ENCODE measurements around the gene GLI3.

GLI3 gene

DNA sequence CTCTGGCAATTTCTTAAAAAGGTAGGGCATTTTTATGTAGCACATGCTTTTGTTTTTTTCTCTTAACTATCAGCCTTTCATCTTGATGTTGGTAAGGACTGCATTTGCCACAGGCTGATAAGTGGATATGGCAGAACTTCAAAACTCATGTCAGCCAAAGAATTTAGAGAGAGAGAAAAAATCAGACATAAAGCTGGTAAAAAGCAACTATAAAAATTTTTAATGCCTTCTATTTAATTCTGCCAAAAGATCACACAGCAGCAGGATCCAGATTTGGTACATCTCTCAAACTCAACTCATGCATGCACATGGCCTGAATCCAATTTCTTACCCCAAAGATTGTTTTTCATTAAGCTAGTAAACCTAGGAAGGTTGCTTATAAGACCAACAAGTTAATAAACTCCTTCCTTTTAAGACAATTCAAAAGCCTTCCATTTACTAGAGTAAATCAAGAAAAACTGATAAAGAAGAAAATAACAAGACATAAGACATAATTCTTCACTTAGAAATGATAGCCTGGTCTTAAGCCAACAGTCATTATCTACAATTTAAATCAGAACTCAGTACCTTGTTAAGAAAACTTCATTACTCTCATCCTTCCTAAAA is 69.3 kb downstream of the GLI3 start:
- H3K27me3 ChIP-seq (replicated peaks; ENCODE audit: control insufficient read depth, insufficient read depth, low read length, poor library complexity, severe bottlenecking): no peaks in the 10 kb centered on the region
- H3K9me3 ChIP-seq (ENCODE audit: control insufficient read depth, low read length): no peaks in the 10 kb centered on the region
- H3K36me3 ChIP-seq (ENCODE audit: control insufficient read depth, insufficient read depth, low read length): no peaks in the 10 kb centered on the region
- DNase-seq: no peak
- no peaks in the 10 kb centered on the region for H3K4me1 ChIP-seq (ENCODE audit: control insufficient read depth, insufficient read depth, low read length, poor library complexity, severe bottlenecking)
- no peak overlapping the region for H3K27ac ChIP-seq (ENCODE audit: insufficient read depth, low read length, poor library complexity, severe bottlenecking)
- H3K4me3 ChIP-seq (ENCODE audit: insufficient read depth, low read depth, low read length, poor library complexity, severe bottlenecking): no peak overlapping the region

DNA sequence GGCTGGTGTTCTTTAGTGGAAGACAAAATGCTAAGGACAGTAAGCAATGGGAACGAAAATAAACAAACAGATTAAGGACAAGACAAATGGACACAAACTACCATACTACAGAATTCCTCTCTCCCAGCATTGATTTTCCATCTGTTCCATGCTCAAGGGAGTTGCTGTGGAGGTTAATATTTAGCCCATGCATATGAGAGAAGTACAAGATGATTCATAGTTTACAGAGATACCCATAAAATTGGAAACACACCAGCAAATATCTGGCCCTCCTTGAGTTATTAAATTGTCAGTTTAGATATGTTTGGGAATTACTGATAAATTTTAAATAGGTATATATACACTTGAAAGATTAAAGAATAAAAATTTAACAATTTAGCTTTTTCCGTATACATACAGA is 69.8 kb downstream of the GLI3 start:
- Histone ChIP-seq H3K36me3 (ENCODE audit: control insufficient read depth, insufficient read depth, low read length) (no peaks in the 10 kb centered on the region), H3K27ac (ENCODE audit: insufficient read depth, low read length, poor library complexity, severe bottlenecking) (no peak overlapping the region), H3K4me3 (ENCODE audit: insufficient read depth, low read depth, low read length, poor library complexity, severe bottlenecking) (no peak overlapping the region), H3K4me1 (ENCODE audit: control insufficient read depth, insufficient read depth, low read length, poor library complexity, severe bottlenecking) (no peaks in the 10 kb centered on the region), H3K27me3 (replicated peaks; ENCODE audit: control insufficient read depth, insufficient read depth, low read length, poor library complexity, severe bottlenecking) (no peaks in the 10 kb centered on the region), H3K9me3 (ENCODE audit: control insufficient read depth, low read length) (no peaks in the 10 kb centered on the region)
- DNase-seq: no peak

DNA sequence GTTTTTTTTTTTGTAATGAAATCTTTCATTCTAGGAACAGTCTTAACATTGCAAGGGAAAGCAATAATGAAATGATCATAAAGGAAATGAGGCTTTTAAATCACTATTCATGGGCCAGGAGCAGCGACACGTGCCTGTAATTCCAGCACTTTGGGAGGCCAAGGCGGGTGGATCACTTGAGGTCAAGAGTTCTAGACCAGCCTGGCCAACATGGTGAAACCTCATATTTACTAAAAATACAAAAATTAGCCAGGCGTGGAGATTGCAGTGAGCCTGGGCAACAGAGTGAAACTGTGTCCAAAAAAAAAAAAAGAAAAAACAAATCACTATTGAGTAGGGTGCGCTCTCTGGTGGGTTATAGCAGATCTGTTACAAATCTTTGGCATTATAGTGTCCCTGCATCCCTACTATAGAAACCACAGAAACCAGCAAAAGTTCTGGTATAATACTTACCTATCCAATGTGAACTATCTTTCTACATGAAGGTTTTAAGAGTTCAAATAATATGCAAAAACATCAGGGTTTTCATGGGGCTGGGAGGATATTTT is 72.1 kb downstream of the GLI3 start:
- no peak overlapping the region for H3K4me3 ChIP-seq (ENCODE audit: insufficient read depth, low read depth, low read length, poor library complexity, severe bottlenecking)
- no peaks in the 10 kb centered on the region for H3K27me3 ChIP-seq (replicated peaks; ENCODE audit: control insufficient read depth, insufficient read depth, low read length, poor library complexity, severe bottlenecking)
- no peaks in the 10 kb centered on the region for H3K9me3 ChIP-seq (ENCODE audit: control insufficient read depth, low read length)
- H3K27ac ChIP-seq (ENCODE audit: insufficient read depth, low read length, poor library complexity, severe bottlenecking): no peak overlapping the region
- no peaks in the 10 kb centered on the region for H3K4me1 ChIP-seq (ENCODE audit: control insufficient read depth, insufficient read depth, low read length, poor library complexity, severe bottlenecking)
- DNase-seq: no peak
- no peaks in the 10 kb centered on the region for H3K36me3 ChIP-seq (ENCODE audit: control insufficient read depth, insufficient read depth, low read length)

DNA sequence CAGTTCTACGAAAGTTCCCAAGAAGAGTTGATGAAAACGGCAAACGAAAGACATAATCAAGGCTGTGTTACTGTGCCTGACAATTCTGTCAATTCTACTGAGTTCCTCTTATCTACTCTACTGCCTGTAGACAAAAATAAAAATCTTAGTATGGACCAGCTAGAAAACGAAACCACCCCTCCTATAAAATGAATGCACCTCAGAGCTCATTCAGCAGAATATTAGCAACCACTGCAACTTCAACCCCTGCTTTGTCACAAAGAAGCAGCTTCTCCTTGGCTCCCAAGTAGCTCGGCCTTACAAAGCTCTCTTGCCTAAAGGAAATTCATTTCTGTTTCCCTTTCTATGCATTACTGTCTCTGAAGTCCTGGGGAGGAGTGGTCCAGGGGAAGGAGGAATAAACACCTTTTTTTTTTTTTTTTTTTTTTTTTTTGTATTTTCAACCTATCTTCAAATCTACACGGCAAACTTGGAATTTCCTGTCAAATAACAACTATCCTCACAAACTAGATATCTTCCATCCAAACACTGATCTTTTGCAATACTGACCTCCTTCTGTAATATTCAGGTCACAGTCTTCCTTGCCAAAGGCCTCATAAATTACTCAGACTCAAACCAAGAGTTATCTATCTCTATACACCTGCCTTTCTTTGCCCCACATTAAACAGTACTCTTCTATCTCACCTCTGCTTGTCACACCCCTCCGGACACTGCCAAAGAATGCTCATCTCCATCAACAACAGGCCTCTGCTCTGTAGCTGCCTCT is 74.3 kb downstream of the GLI3 start:
- no peaks in the 10 kb centered on the region for H3K4me1 ChIP-seq (ENCODE audit: control insufficient read depth, insufficient read depth, low read length, poor library complexity, severe bottlenecking)
- H3K9me3 ChIP-seq (ENCODE audit: control insufficient read depth, low read length): no peaks in the 10 kb centered on the region
- no peak for DNase-seq

DNA sequence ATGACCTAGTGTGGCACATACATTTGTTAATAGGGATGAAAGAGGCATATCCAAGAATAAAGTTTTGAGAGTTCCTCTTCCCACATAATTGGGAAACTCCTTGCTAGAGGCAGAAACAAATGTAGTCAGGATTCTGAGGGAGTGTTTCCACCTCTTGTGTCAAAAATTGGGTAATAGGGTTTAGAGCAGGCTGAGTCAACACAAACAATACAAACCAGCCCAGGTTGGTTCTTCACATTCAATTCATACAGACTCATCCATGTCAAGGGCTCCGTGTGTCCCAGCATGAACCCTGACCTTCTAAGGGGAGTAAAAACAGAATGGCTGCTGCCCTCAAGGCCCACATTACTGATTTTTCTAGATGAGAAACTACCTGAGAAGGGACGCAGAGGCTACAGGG is 75.3 kb downstream of the GLI3 start:
- no peaks in the 10 kb centered on the region for H3K36me3 ChIP-seq (ENCODE audit: control insufficient read depth, insufficient read depth, low read length)
- H3K4me1 ChIP-seq (ENCODE audit: control insufficient read depth, insufficient read depth, low read length, poor library complexity, severe bottlenecking): no peaks in the 10 kb centered on the region
- H3K27me3 ChIP-seq (replicated peaks; ENCODE audit: control insufficient read depth, insufficient read depth, low read length, poor library complexity, severe bottlenecking): no peaks in the 10 kb centered on the region
- no peak for DNase-seq
- no peaks in the 10 kb centered on the region for H3K9me3 ChIP-seq (ENCODE audit: control insufficient read depth, low read length)
- H3K4me3 ChIP-seq (ENCODE audit: insufficient read depth, low read depth, low read length, poor library complexity, severe bottlenecking): no peak overlapping the region
- no peak overlapping the region for H3K27ac ChIP-seq (ENCODE audit: insufficient read depth, low read length, poor library complexity, severe bottlenecking)

More for the DNA sequence above, 74.3 kb downstream of the GLI3 start:
- Histone ChIP-seq H3K36me3 (ENCODE audit: control insufficient read depth, insufficient read depth, low read length) (no peaks in the 10 kb centered on the region), H3K4me3 (ENCODE audit: insufficient read depth, low read depth, low read length, poor library complexity, severe bottlenecking) (no peak overlapping the region), H3K27me3 (replicated peaks; ENCODE audit: control insufficient read depth, insufficient read depth, low read length, poor library complexity, severe bottlenecking) (no peaks in the 10 kb centered on the region), H3K27ac (ENCODE audit: insufficient read depth, low read length, poor library complexity, severe bottlenecking) (no peak overlapping the region)

DNA sequence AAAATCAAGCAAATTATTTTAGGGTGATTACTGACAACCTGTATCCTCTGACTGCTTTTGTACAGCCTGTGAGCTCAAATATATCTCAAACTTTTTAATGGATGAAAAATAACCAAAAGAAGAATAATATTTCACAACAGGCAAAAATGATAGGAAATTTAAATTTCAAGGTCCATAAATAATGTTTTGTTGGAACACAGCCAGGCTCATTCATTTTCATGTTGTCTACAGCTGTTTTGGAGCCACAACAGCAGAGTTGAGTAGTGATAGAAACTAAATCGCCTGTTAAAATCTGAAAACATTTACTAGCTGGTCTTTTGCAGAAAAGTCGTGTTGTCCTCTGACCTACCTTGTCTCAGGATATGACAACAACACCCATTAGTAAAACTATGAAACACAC is 75.9 kb downstream of the GLI3 start:
- Histone ChIP-seq H3K4me3 (ENCODE audit: insufficient read depth, low read depth, low read length, poor library complexity, severe bottlenecking) (no peak overlapping the region), H3K9me3 (ENCODE audit: control insufficient read depth, low read length) (no peaks in the 10 kb centered on the region), H3K4me1 (ENCODE audit: control insufficient read depth, insufficient read depth, low read length, poor library complexity, severe bottlenecking) (no peaks in the 10 kb centered on the region), H3K27ac (ENCODE audit: insufficient read depth, low read length, poor library complexity, severe bottlenecking) (no peak overlapping the region), H3K27me3 (replicated peaks; ENCODE audit: control insufficient read depth, insufficient read depth, low read length, poor library complexity, severe bottlenecking) (no peaks in the 10 kb centered on the region), H3K36me3 (ENCODE audit: control insufficient read depth, insufficient read depth, low read length) (no peaks in the 10 kb centered on the region)
- no peak for DNase-seq

DNA sequence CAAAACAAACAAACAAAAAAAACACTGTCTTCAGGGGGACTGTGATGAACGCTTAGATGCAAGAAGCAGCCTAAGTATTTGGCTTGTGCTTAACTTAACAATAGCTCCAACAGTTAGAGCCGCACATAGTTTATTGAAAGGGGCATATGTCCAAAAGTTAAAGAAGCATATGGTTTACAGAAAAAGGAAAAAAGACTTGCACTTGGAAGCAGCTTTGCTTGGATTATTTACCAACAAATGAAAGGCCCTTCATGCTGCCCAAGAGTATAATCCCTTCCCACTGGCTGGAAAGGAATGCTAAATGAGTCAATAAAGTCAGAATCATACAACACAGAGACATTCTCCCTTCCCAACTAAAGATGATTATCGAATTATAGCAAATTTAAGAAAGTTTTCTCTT is 77.9 kb downstream of the GLI3 start:
- H3K36me3 ChIP-seq (ENCODE audit: control insufficient read depth, insufficient read depth, low read length): no peaks in the 10 kb centered on the region
- no peaks in the 10 kb centered on the region for H3K27me3 ChIP-seq (replicated peaks; ENCODE audit: control insufficient read depth, insufficient read depth, low read length, poor library complexity, severe bottlenecking)
- H3K4me1 ChIP-seq (ENCODE audit: control insufficient read depth, insufficient read depth, low read length, poor library complexity, severe bottlenecking): no peaks in the 10 kb centered on the region
- no peak for DNase-seq
- H3K27ac ChIP-seq (ENCODE audit: insufficient read depth, low read length, poor library complexity, severe bottlenecking): no peak overlapping the region
- H3K4me3 ChIP-seq (ENCODE audit: insufficient read depth, low read depth, low read length, poor library complexity, severe bottlenecking): no peak overlapping the region
- H3K9me3 ChIP-seq (ENCODE audit: control insufficient read depth, low read length): no peaks in the 10 kb centered on the region

DNA sequence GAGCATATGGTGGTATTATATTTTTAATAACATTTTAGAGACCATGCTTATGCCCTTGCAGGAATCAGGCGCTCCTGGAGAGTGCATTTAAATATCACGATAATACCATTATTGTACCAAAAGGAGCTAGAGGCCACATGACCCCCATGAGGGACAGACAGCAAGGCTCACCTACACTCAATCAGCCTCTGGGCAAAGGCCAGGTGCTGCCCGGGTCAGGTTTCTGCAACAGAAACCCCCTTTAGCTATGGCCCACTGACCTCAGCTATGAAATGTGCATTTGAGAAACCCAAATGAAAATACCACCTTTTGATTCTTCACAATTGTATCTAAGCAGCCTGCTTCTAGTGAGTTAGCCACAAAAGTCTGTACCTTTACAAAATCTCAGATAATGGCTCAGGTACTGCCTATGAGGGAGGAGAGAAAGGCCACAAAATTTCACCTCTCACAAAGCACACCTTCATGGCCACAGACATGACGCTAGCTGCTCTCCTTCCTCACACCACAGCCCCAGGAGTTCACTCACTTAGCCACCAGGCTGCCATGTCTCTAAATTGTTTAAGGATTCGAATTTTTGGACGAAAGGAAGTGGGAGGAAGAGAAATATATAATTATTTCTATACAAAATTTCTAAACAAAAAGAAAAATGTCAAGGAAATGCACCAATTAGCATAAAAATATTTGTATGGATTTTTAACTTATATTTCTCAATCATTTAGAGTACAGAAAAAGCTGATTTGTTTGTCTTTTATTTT is 79.9 kb downstream of the GLI3 start:
- no peaks in the 10 kb centered on the region for H3K27me3 ChIP-seq (replicated peaks; ENCODE audit: control insufficient read depth, insufficient read depth, low read length, poor library complexity, severe bottlenecking)
- H3K27ac ChIP-seq (ENCODE audit: insufficient read depth, low read length, poor library complexity, severe bottlenecking): no peak overlapping the region
- no peaks in the 10 kb centered on the region for H3K9me3 ChIP-seq (ENCODE audit: control insufficient read depth, low read length)
- H3K4me1 ChIP-seq (ENCODE audit: control insufficient read depth, insufficient read depth, low read length, poor library complexity, severe bottlenecking): no peaks in the 10 kb centered on the region
- H3K36me3 ChIP-seq (ENCODE audit: control insufficient read depth, insufficient read depth, low read length): no peaks in the 10 kb centered on the region
- H3K4me3 ChIP-seq (ENCODE audit: insufficient read depth, low read depth, low read length, poor library complexity, severe bottlenecking): no peak overlapping the region
- DNase-seq: no peak

DNA sequence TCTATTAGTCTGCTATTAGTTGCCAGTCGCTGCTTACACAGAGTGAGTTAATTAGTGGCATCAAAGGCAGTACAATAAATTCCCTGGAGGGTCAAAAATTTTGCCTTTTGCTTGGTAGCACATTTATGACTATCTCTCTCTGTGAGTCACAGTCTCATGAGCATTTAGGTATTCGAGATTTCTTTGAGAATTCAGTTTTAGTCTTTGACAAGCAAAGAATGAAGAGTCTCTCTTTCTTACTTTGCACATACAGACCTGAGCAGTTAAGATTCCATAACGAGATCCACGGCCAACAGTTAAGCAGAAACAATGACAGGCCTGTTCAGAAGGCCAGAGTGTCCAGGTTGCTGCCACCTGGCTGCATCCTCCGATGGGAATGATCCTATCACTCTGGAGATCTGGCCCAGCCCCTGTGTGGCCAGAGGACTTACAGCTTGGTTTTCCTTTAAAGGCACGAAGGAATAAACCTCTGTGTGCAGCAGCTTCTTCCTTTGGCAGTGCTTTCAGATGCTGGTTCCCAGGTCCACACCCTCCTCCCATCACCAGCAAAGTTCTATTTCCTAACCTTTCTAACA is 80.6 kb downstream of the GLI3 start:
- no peak for DNase-seq
- no peaks in the 10 kb centered on the region for H3K9me3 ChIP-seq (ENCODE audit: control insufficient read depth, low read length)
- H3K27ac ChIP-seq (ENCODE audit: insufficient read depth, low read length, poor library complexity, severe bottlenecking): no peak overlapping the region
- H3K4me1 ChIP-seq (ENCODE audit: control insufficient read depth, insufficient read depth, low read length, poor library complexity, severe bottlenecking): no peaks in the 10 kb centered on the region
- no peak overlapping the region for H3K4me3 ChIP-seq (ENCODE audit: insufficient read depth, low read depth, low read length, poor library complexity, severe bottlenecking)
- no peaks in the 10 kb centered on the region for H3K36me3 ChIP-seq (ENCODE audit: control insufficient read depth, insufficient read depth, low read length)
- H3K27me3 ChIP-seq (replicated peaks; ENCODE audit: control insufficient read depth, insufficient read depth, low read length, poor library complexity, severe bottlenecking): no peaks in the 10 kb centered on the region
